Forelimb muscle (tissue), 1 donor: ENCODE measurements around the gene PTBP2. TPM values are rescaled to one million over a fixed set of nuclear protein-coding genes. Genes with fewer than 3 reads are reported as not detected.

ENCODE experiments used
- DNase-seq: peaks from one replicate; pipeline ENCODE4 v3.0.0-alpha.2; 2013; ENCODE audit warnings: low read depth
- polyA plus RNA-seq: library from polyadenylated mRNA; unstranded; fragments of 120-200 nt; gene quantifications from one replicate; pipeline ENCODE4 v1.2.1, GENCODE V29; 2013; ENCODE audit not compliant: insufficient read length

PTBP2 gene
- polyA plus RNA-seq, result 27.9 TPM

- DNase-seq, result peak; percentile 73
Measured at GRCh38 chr1:96721416-96722160, at the start of gene PTBP2. Gene PTBP2 (plus strand): TSS chr1:96721784. CDS start chr1:96721865, 81 bp downstream.

GRCh38 chr1:96674915-96675314, 46.7 kb upstream of the PTBP2 start:
- DNase-seq, result no peak

- DNase-seq, result no peak
Measured at GRCh38 chr1:96682056-96682455, 39.5 kb upstream of the PTBP2 start.

- no peak for DNase-seq
Measured at GRCh38 chr1:96683931-96684330, 37.7 kb upstream of the PTBP2 start.

GRCh38 chr1:96684744-96685143, 36.8 kb upstream of the PTBP2 start:
- DNase-seq, result no peak

GRCh38 chr1:96688767-96689166, 32.8 kb upstream of the PTBP2 start:
- no peak for DNase-seq

- no peak for DNase-seq
Measured at GRCh38 chr1:96695954-96696353, 25.6 kb upstream of the PTBP2 start.

- no peak for DNase-seq
Measured at GRCh38 chr1:96698342-96698983, 23.1 kb upstream of the PTBP2 start.

- DNase-seq, result no peak
Measured at GRCh38 chr1:96703186-96703585, 18.4 kb upstream of the PTBP2 start.

- no peak for DNase-seq
Measured at GRCh38 chr1:96707023-96707422, 14.6 kb upstream of the PTBP2 start.

GRCh38 chr1:96708482-96708881, 13.1 kb upstream of the PTBP2 start:
- DNase-seq, result no peak

GRCh38 chr1:96710708-96711477, 10.7 kb upstream of the PTBP2 start:
- no peak for DNase-seq

GRCh38 chr1:96713649-96714048, 7.9 kb upstream of the PTBP2 start:
- no peak for DNase-seq

GRCh38 chr1:96714881-96715280, 6.7 kb upstream of the PTBP2 start:
- no peak for DNase-seq

- DNase-seq, result no peak
Measured at GRCh38 chr1:96715482-96715881, 6.1 kb upstream of the PTBP2 start.

- DNase-seq, result no peak
Measured at GRCh38 chr1:96721053-96721415, 550 bp upstream of the PTBP2 start.

- DNase-seq, result no peak
Measured at GRCh38 chr1:96722161-96722922, 758 bp downstream of the PTBP2 start.

- no peak for DNase-seq
Measured at GRCh38 chr1:96722958-96723357, 1.4 kb downstream of the PTBP2 start.

- DNase-seq, result no peak
Measured at GRCh38 chr1:96723377-96723776, 1.8 kb downstream of the PTBP2 start.

GRCh38 chr1:96723936-96724335, 2.4 kb downstream of the PTBP2 start:
- no peak for DNase-seq

- DNase-seq, result no peak
Measured at GRCh38 chr1:96727860-96728259, 6.3 kb downstream of the PTBP2 start.
